ENCODE results near the gene SPTBN1. TPM values are rescaled to one million over a fixed set of nuclear protein-coding genes. Genes with fewer than 3 reads are reported as not detected.

SPTBN1 gene
- 100 to 1,000 TPM; 321 to 326 TPM for total RNA-seq
- long read RNA-seq, transcript SPTBN1-204 (4 exons, 3,332 nt), result major isoform, 19 of 168 reads
- long read RNA-seq, partial matches to known transcripts, result 132 of 168 reads
- long read RNA-seq, other reads (novel, unspliced or antisense), result 16 of 168 reads

DNA sequence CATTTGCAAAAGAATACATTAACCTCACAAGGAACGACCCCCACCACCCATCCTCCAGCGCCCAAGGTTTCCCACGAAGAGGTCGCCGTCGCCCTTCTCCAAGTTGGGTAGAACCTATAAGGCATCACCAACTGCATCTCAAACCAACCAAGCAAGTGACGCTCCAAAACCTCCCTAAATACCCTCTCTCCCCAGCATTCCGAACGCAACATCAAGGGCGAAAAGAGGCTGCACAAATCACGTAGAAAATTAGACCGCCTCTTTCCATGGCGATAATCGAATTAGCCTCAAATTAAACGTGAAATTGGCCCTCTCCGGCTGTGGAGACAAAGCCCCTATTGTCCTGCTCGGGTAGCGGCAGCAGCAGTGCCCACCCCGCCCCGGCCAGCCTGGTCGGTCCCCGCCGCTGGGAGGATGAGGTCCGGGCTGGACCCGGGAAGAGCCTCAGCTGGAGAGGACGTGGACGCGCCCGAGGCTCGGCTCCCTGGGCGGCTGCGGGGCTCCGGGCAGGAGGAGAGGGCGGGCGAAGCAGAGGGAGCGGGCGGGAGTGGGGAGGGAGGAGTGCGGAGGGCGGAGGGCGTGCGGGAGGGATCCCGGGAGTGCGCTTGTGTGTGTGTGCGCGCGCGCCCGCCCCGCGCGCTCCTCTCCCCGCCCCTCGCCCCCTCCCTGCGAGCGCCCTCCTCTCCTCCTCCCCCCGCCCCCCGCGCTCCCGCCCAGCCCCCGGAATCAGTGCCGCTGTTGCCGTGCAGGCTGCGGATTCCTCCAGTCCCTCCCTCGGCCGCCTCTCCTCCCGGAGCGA lies at the start of gene SPTBN1:
SPTBN1 (plus strand) TSS at position 765 of the 799 bp plus-strand sequence. CDS start 70,092 bp downstream, outside the sequence.
- peak; percentile 63 to 81 for DNase-seq
- peak; percentile 84 for ATAC-seq
- intact Hi-C loops (cut with DNase I, micrococcal nuclease), result no loop called here

DNA sequence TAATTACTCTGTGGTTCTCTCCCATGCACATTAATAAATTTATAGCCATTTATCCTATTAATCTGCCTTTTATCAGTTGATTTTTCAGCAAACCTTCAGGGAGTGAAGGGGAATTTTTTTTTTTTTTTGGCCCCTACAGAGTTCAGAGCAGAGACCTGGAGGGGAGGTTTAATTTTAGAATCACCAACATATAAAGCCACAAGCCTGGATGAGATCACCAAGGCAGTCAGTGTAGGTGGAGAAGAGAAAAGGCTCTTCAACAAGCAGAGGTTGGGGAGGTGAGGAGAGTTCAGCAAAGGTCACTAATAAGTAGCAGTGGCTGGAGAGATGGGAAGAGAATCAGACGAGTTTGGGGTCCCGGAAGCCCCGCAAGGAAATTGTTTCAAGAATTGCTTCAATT lies 48.4 kb upstream of the SPTBN1 start:
- intact Hi-C loops (cut with DNase I, micrococcal nuclease), result no loop called here
- DNase-seq (no peak), ATAC-seq (no peak)

DNA sequence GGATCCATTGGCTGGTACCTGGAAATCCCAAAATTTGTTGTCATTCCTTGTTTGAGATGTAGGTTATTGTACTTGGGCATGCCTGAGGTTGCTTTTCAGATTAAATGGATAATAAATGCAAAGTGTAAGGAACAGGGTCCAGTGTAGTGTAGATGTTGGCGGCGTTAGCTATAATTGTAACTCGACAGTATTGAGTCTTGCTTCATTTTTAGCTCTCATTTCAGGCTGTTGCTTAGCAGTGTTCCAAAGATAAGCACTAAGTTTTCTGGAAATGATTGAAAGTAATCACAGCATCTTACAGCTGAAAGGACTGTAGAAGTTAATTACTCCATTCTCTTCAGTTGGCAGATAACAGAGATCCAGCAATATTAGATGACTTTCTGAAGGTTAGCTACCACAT lies 47.8 kb upstream of the SPTBN1 start:
- DNase-seq, result no peak
- ATAC-seq, result no peak
- intact Hi-C loops (cut with DNase I, micrococcal nuclease), result no loop called here

DNA sequence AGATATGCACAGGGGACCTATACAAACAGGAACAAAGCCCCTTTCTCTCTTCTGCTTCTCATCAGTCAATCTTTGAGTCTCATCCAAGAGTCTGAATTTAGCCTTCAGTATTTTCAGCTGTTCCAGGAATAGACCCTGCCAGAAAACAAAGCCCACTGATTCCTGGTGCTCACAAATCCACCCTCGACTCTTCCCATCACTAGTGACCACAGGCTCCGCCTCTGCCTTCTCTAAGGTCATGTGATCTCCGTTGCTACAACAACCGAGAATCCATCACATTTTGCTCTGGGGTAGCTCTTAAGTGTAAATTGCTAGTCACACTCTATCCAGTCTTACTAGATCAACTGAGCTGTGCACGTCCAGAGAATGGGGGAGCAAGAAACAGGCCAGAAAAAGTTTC lies 46.4 kb upstream of the SPTBN1 start:
- ATAC-seq, result no peak
- DNase-seq, result no peak
- intact Hi-C loops (cut with DNase I, micrococcal nuclease), result no loop called here

DNA sequence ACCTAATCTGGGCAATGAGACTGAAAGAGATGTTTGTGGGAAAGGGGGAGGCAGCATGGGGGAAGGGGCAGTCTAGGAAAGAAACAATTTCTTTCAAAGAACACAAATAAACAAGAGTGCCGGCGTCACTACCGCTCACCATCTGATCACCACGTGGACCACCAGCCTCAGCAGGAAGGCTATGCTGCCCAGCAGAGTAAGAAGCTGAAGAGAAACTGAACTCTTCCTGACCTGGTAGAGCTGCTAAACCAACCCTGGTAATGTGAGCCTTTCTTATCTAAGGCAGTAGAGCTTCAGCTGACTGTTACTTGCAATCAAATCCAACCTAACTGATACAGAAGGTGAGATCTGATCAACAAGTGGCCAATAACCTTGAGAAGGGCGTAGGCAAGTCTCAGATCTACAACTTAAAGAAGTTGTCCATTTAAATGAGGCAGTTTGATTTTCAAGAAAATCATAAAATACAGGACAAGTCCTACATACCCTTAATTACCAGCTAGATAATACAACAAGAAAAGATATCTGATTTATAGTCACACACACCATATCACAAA lies 44.2 kb upstream of the SPTBN1 start:
- DNase-seq, result no peak
- no peak for ATAC-seq
- intact Hi-C loops (cut with DNase I, micrococcal nuclease), result no loop called here

DNA sequence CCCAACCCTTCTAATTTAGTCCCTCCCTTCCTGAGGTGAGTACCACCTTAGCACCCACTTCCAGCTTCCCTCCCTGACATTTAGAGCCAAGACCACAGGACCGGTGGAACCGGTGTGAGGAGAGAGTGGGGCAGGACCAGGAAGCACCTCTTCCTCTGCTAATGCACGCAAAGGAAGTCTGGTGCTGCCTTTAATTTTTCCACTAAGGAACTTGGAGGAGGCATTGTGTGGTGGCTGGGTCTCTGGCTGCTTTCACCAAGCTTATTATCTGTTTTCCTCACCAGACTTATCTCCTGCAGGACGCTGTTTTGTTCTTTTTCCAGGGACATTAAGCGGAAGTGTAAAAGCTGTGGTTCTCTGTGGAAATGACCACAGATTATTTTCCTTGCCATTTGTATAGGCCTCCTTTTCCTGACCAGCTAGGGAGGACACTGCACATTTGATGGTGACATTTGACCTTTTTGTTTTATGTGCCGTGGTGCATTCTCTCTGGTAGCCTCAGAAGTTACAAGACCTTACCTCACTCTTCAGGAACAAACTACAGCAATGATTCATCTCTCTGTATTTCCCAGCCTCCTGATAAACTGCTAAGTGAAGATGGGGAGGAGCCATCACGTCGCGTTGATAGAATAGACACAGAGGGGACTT lies 39.8 kb upstream of the SPTBN1 start:
- DNase-seq, result no peak
- no peak for ATAC-seq
- intact Hi-C loops (cut with DNase I, micrococcal nuclease), result no loop called here

DNA sequence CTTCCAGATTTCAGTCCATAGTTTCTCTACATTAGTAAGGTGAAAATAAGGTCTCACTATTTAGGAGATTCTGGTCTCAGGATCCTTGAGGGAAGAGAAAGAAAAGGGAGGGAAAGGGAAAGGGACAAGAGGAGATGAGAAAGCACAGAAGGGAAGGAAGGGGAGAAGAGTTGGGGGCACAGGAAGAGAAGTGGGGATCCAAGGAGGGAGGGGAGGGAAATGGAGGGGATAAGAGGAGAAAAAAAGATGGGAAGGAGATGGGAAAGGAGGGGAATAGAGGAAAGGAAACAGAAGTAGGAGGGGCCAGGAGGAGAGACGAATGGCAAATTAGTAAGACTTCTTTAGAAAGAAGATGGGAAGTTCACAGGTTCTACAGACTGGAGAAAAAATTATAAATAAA lies 39.2 kb upstream of the SPTBN1 start:
- no peak for DNase-seq
- intact Hi-C loops (cut with DNase I, micrococcal nuclease), result no loop called here

DNA sequence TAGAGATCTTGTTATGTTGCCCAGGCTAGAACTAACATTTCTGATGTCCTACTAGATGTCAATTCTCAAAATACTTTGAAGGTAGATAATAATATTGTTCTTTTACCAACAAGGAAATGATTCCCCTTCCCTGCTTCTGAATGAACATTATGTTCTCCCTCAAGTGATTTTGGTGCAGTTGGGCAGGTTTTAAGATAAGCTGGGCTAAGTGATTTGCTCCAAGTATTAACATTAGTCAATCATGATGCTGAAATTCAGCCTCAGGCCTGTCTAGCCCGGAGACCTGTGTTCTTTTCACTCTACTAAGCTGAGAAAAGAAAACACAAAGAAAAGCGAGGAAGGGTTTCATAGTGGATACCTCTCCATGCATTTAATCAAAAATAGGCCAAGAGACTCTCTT lies 38.5 kb upstream of the SPTBN1 start:
- no peak for DNase-seq
- ATAC-seq, result no peak
- intact Hi-C loops (cut with DNase I, micrococcal nuclease), result no loop called here

More for the DNA sequence above, 39.2 kb upstream of the SPTBN1 start:
- no peak for ATAC-seq

DNA sequence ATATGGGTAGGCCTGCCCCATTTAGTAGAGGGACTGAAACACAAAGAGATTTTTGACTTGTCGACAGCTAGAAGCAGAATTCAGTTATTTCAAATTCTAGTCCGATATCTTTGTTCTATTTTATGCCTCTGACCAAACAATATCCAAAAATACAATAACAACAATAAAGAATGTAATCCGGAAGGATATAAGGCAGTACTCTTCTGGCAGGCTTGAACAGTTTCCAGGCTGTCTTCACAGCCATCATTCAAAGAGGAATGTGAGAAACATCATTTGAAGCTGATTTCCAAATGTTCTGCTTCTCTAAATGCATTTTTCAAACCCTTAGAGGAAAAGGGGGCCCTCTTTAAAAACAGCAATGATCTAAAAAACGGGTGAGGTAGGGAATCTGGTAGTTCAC lies 36.7 kb upstream of the SPTBN1 start:
- ATAC-seq (no peak), DNase-seq (no peak)
- intact Hi-C loops (cut with DNase I, micrococcal nuclease), result no loop called here

DNA sequence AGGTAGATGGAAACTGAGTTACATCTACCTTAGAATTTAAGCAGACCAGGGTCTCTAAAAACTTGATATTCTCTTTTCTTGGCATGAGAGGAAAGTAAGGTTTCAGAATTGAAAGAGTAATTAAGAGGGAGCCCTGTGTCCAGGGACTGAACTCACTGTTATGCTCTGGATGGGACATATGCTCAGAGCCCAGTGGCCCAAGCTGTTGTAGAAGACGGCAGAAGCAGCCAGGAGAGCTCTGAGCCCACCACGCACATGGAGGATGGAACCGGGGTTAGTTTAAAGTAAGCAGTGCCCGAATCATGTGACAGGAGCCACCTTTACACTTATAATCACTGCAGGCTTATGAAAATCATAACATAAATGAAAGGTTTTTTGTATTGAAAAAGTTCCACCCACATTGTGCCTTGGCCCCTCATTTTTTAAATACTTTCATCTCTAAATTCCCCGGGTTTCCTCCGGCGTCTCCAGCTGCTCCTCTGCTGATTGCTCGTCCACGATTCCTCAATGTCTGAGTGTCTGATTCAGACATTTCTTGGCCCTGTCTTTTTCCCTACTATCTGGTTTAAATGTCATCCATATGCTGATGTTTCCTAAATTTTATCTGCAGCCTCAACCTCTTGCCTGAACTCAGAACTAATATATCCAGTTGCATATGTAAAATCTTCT lies 36.1 kb upstream of the SPTBN1 start:
- ATAC-seq, result no peak
- intact Hi-C loops (cut with DNase I, micrococcal nuclease), result no loop called here
- no peak for DNase-seq

DNA sequence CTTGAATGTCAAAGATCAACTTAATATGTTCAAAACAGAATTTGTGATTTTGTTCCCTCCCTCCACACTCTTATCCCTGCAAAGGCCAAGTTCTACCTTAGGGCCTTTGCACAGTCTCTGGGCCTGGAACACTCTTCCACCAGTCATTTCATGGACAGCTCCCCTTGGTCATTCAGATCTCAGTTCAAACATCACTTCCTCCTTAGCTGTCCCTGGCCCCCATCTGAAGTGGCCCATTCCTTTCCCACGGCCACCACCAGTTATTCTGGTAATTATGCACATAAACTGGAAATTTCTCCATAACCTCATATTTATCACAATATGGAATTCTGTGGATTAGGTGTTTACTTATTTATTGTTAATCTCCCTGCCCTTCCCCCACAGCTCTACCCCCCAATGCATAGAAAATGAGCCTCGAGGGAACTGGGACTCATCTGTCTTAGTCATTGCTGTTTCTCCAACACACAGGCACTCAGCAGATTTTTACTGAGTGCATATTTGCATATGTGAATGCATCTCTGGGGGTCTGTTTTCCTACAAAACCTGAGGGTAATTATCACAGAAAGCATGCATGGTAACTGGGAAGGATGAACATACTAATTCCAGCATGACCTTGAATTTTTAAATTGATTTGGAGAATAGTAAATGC lies 35.5 kb upstream of the SPTBN1 start:
- DNase-seq, result no peak
- intact Hi-C loops (cut with DNase I, micrococcal nuclease), result no loop called here
- ATAC-seq, result no peak

DNA sequence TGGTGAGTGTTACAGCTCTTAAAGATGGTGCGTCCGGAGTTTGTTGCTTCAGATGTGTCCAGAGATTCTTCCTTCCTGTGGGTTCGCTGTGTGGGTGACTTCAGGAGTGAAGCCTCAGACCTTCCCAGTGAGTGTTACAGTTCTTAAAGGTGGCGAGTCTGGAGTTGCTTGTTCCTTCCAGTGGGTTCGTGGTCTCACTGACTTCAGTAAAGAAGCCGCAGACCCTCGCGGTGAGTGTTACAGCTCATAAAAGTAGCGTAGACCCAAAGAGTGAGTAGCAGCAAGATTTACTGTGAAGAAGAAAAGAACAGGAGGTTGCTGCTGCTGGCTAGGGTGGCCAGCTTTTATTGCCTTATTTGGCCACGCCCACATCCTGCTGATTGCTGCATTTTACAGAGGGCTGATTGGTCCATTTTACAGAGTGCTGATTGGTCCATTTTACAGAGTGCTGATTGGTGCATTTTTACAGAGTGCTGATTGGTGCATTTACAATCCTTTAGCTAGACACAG lies 34.0 kb upstream of the SPTBN1 start:
- ATAC-seq, result no peak
- DNase-seq, result no peak
- intact Hi-C loops (cut with DNase I, micrococcal nuclease), result no loop called here

DNA sequence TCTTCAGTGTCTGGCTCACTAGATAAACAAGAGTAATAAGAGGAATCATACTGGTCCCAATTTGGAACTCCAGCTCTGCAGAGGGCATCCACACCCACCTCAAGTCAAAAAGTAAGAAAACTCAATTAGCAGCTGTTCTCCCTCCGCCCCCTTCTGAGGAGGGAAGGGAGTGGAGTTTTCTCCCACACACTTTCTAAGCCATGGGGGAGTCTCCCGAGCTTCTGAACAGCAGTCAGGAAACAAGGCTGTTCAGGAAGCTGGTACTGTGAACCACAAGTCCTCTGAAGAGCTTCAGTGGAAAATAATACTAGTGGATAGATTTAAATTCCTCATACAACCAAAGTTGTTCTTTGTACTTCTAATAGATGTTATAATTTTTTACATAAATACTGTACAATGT lies 32.9 kb upstream of the SPTBN1 start:
- ATAC-seq, result no peak
- no peak for DNase-seq
- intact Hi-C loops (cut with DNase I, micrococcal nuclease), result no loop called here

DNA sequence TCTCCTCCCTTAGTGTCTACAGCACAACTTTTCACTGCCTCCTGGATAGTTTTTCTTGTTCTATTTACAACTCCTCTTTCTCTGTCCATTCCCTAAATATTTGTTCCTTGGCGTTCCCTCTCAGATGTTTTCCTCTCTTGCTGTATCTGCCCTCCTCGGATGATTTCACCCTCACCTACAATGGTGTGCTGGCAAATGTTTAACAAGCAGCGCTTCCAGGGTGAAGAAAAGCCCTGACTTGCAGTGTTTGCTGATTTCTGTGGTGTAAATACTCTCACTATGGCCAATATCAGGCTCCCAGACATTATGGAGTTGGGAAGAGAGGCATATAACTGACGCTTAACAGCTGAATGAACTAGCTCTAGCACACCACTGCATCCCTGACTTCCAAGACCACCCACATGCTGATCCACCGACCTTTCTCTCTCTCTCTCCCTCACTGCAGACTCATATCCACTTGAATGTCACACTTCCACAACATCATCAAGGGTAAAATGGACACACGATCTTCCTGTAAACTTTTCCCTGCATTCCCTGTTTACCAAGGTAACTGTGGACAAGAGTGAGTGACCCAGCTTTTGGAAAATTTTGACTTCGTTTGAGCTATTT lies 31.5 kb upstream of the SPTBN1 start:
- intact Hi-C loops (cut with DNase I, micrococcal nuclease), result no loop called here
- DNase-seq, result no peak
- ATAC-seq, result no peak

DNA sequence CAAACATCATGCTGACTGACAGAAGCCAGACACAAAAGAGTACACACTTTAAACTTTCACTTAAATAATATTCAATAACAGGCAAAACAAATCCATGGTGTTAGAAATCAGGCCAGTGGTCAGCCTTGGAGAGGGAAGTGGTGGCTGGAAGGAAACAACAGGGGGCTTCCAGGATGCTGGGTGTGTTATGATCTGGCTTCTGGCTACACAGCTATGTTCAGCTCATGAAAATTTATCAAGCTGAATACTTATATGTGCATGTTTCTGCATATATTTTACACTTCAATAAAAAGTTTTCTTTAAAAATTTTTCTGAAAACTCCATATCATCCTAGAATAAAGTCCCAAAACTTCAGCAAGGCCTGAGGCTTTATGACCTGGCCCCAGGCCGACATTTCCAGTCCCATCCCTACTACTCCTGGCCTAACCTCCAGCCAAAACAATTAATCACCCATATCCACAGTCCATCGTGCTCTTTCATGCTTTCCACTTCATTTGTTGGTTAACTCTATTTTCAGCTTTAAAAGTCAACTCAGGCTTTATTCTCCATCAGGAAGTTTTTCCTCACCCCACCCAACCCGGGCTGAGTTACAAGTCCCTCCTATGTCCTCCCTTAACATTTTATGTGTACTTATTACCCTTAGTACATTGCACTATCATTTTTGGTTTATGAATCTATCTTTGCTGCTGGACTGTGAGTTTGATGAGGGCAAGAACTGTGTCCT lies 27.9 kb upstream of the SPTBN1 start:
- ATAC-seq, result no peak
- no peak for DNase-seq
- intact Hi-C loops (cut with DNase I, micrococcal nuclease), result no loop called here

DNA sequence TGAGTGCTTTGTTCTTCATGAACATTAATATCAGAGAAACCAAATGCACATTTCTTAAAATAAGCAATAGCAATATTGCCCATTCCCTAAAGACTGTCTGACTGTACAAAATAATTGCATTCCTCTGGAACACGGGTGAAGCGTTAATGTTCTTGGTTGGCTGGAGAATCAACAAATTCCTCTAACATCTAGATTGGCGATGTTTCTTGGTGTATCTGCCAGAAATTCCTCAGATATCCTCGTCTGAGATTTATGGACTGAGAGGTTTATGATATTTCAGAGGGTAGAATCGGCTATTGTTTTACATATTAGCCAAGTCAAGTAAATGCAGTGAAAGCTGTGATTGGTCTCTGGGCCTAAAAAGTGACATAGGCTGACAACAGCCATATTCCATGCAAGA lies 27.1 kb upstream of the SPTBN1 start:
- ATAC-seq, result no peak
- DNase-seq, result no peak
- intact Hi-C loops (cut with DNase I, micrococcal nuclease), result no loop called here

DNA sequence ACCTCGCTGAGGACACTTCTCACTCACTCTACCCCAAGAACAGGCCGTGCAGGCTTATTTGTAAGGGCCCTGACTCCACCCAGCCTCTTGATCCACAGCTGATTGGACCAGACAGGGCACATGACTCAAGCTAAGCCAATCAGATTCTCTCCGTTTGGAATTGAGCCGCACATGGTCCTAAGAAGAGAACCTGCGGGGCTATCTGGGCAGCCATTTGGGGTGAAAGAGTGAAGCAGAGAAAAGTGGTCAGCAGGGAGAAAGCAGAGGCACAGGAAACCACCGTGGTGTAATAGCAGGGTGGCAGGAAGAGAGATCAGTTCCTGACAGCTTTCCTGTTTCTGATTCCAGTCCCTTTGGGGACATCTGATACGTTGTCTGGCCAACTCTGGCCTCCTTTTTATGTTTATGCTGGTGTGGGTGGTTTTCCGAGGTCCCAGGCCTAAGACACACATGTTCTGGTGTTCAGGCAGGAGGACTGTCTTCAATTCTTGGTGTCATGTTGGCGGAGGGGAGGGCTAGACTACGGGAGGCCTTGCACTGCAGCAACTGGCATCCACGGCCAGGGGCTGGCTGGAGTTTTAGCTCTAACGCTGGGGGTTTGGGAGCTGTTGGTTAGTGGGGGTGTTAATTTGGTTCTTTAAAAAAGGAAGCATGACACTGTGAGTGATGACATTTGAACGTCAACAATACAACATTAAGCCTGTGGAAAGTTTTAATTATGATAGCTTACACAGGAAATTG lies 26.1 kb upstream of the SPTBN1 start:
- ATAC-seq (no peak), DNase-seq (no peak)
- intact Hi-C loops (cut with DNase I, micrococcal nuclease), result no loop called here
